Aorta (tissue), 5 donors: ENCODE results near the gene LYPLA2. TPM values are rescaled to one million over a fixed set of nuclear protein-coding genes. Genes with fewer than 3 reads are reported as not detected.
A peak's percentile ranks its signal among the peaks of the same experiment; 100 is the strongest.

ENCODE experiments used
- ATAC-seq: fragments of 200-7000 bp; cut with Tn5 transposase; one replicate; pipeline ENCODE4 v1.9.1; 2022; ENCODE audit warnings: moderate library complexity; ENCODE audit not compliant: low FRiP score
- DNase-seq, 2 donors: peaks; one replicate each; pipeline ENCODE4 v3.0.0-alpha.2; 2020
- H3K27ac ChIP-seq, 2 donors: one replicate each; pipeline ENCODE4 v1.5.1; 2013; ENCODE audit warnings: low read length in 2 of 2, mild to moderate bottlenecking in 2 of 2, moderate library complexity in 2 of 2, control low read depth in 1 of 2, inconsistent platforms in 1 of 2, low read depth in 1 of 2
- H3K27me3 ChIP-seq, 2 donors: one replicate each; pipeline ENCODE4 v1.6.1; 2013; ENCODE audit warnings: control low read depth in 1 of 2, low read length in 1 of 2, mild to moderate bottlenecking in 1 of 2, moderate library complexity in 1 of 2; ENCODE audit not compliant: insufficient read depth in 2 of 2, control insufficient read depth in 1 of 2
- H3K36me3 ChIP-seq, 2 donors: one replicate each; pipeline ENCODE4 v1.6.1; 2013; ENCODE audit warnings: control low read depth in 1 of 2, low read length in 1 of 2, mild to moderate bottlenecking in 1 of 2; ENCODE audit not compliant: insufficient read depth in 2 of 2, control insufficient read depth in 1 of 2
- H3K4me1 ChIP-seq, 2 donors: one replicate each; pipeline ENCODE4 v1.6.1; 2013; ENCODE audit warnings: low read length in 2 of 2, control low read depth in 1 of 2, mild to moderate bottlenecking in 1 of 2, moderate library complexity in 1 of 2; ENCODE audit not compliant: insufficient read depth in 2 of 2, control insufficient read depth in 1 of 2
- H3K4me3 ChIP-seq, 2 donors: one replicate each; pipeline ENCODE4 v1.5.1; 2013; ENCODE audit warnings: low read length in 2 of 2, control low read depth in 1 of 2, mild to moderate bottlenecking in 1 of 2
- H3K9me3 ChIP-seq: one replicate; pipeline ENCODE4 v1.6.1; 2013; ENCODE audit warnings: mild to moderate bottlenecking, low read length; ENCODE audit not compliant: control insufficient read depth
- WGBS, 2 donors: extraction: QIAGEN DNeasy Blood & Tissue Kit; methylation state at CpG; one replicate each; pipeline ENCODE4 v1.1.7; 2013; 5-methylcytosine and 5-hydroxymethylcytosine counted together
- intact Hi-C, 2 donors: fragments of 100-400 bp; cut with DNase I; formaldehyde crosslinking; loops; one replicate each; pipeline versions ENCODE4 v1.14.2 to v1.15.0; 2022
- long read RNA-seq, 2 donors: library from polyadenylated mRNA; unstranded; transcript quantifications; one replicate each; pipeline ENCODE4 v2.0.0, GENCODE V29; 2020 to 2021
- polyA plus RNA-seq, 2 donors: library from polyadenylated mRNA; stranded (reverse); fragments of 200-250 nt; gene quantifications; one replicate each; pipeline ENCODE4 v1.2.3, GENCODE V29; 2013
- total RNA-seq, 2 donors: library from RNA; stranded (reverse); fragmentation: NEBNext Ultra II Directional; extraction: Animal tissue kit (Norgen Biotek cat#: 25700); gene quantifications; one replicate each; pipeline ENCODE4 v1.2.1, GENCODE V29; 2021
- donor health status: healthy with polysubstance abuse.
- donor health status: Bipolar disorder and iron deficiency.
- donor health status: DM: no; HTN: no; CAD: no.
- donor health status: DM: no; HTN: no; CAD: no.
- donor health status: DM: yes; HTN: yes; CAD: no.

Gene LYPLA2
- total RNA-seq = 10 to 100 TPM; 30.0 to 31.2 TPM
- 10 to 100 TPM; 17.3 to 32.5 TPM for polyA plus RNA-seq
- long read RNA-seq, donor 1, transcript LYPLA2-205 (10 exons, 1,810 nt) = major isoform, 180 of 211 reads
- long read RNA-seq, donor 1, partial matches to known transcripts = 15 of 211 reads
- long read RNA-seq, donor 1, other reads (novel, unspliced or antisense) = 8 of 211 reads
- long read RNA-seq, donor 2, transcript LYPLA2-205 (10 exons, 1,810 nt) = major isoform, 27 of 32 reads
- long read RNA-seq, donor 2, partial matches to known transcripts = 3 of 32 reads
- long read RNA-seq, donor 2, other reads (novel, unspliced or antisense) = 1 of 32 reads

GRCh38 chr1:23790696-23791515, at the start of gene LYPLA2:
LYPLA2 (plus strand) TSS chr1:23791145; CDS start chr1:23792683, 1,538 bp downstream.
- H3K36me3 ChIP-seq = peaks cover 4 to 6% of the 10 kb centered on the region in 2 donors
- H3K27ac ChIP-seq = peak within 1 kb of the TSS in 1 of 2 donors; percentile 8
- 1% methylated on average over 47 of the region's 47 CpGs for WGBS, 2 donors
- intact Hi-C loops = no loop called here
- peak; percentile 91 for ATAC-seq
- no peaks in the 10 kb centered on the region for H3K27me3 ChIP-seq
- no peaks in the 10 kb centered on the region for H3K9me3 ChIP-seq
- no peaks in the 10 kb centered on the region for H3K4me1 ChIP-seq
- peak; percentile 96 to 99 for DNase-seq
- peak within 1 kb of the TSS; percentile 46 to 57 for H3K4me3 ChIP-seq

- Histone ChIP-seq H3K4me3 (no peak overlapping the region), H3K4me1 (peaks cover 2 to 3% of the 10 kb centered on the region in 2 donors), H3K27me3 (no peaks in the 10 kb centered on the region), H3K27ac (no peak overlapping the region), H3K36me3 (no peaks in the 10 kb centered on the region), H3K9me3 (no peaks in the 10 kb centered on the region)
- 83 to 87% methylated on average over 5 of the region's 5 CpGs for WGBS, 2 donors
- DNase-seq (no peak), ATAC-seq (no peak)
- intact Hi-C loops = loop anchor here in 1 of 2 donors (5.0 kb wide), 1 partner anchor 49 kb away; the partner anchor contains the start of gene RPL11
These were observed 49.3 kb upstream of the LYPLA2 start for GRCh38 chr1:23741609-23742008.

GRCh38 chr1:23742670-23743286, 48.2 kb upstream of the LYPLA2 start:
- no peaks in the 10 kb centered on the region for H3K27me3 ChIP-seq
- ATAC-seq = peak; percentile 51
- peak overlapping the region; percentile 33 to 53 for H3K27ac ChIP-seq
- H3K4me1 ChIP-seq = peaks cover 2 to 3% of the 10 kb centered on the region in 2 donors
- peak; percentile 51 to 81 for DNase-seq
- WGBS, 2 donors = 8 to 13% methylated on average over 20 to 28 of the region's 28 CpGs
- peak overlapping the region; percentile 85 to 87 for H3K4me3 ChIP-seq
- H3K9me3 ChIP-seq = no peaks in the 10 kb centered on the region
- no peaks in the 10 kb centered on the region for H3K36me3 ChIP-seq
- intact Hi-C loops = loop anchor here in 1 of 2 donors (5.0 kb wide), 1 partner anchor 50 kb away; the partner anchor contains the start of gene RPL11

- H3K27me3 ChIP-seq = no peaks in the 10 kb centered on the region
- peak within 1 kb of the TSS; percentile 53 to 78 for H3K27ac ChIP-seq
- peak; percentile 83 to 91 for DNase-seq
- intact Hi-C loops = loop anchor here in 1 of 2 donors (5.0 kb wide), 1 partner anchor 51 kb away; the partner anchor contains the start of gene RPL11
- H3K36me3 ChIP-seq = no peaks in the 10 kb centered on the region
- H3K9me3 ChIP-seq = no peaks in the 10 kb centered on the region
- WGBS, 2 donors = 0% methylated on average over 69 to 119 of the region's 119 CpGs
- H3K4me3 ChIP-seq = peak within 1 kb of the TSS; percentile 85 to 87
- H3K4me1 ChIP-seq = peaks cover 2 to 3% of the 10 kb centered on the region in 2 donors
- ATAC-seq = peak; percentile 93
These were observed 47.4 kb upstream of the LYPLA2 start, which contains the start of gene ELOA for GRCh38 chr1:23743287-23744152. ELOA (plus strand) TSS chr1:23743471; CDS start chr1:23743504, 33 bp downstream.

GRCh38 chr1:23745515-23745914, 45.4 kb upstream of the LYPLA2 start:
- Histone ChIP-seq H3K27me3 (no peaks in the 10 kb centered on the region), H3K27ac (no peak overlapping the region), H3K4me3 (no peak overlapping the region), H3K9me3 (no peaks in the 10 kb centered on the region), H3K36me3 (no peaks in the 10 kb centered on the region), H3K4me1 (peaks cover 2 to 3% of the 10 kb centered on the region in 2 donors)
- WGBS, 2 donors = 65% methylated on average over 1 of the region's 1 CpG
- no peak for DNase-seq
- intact Hi-C loops = no loop called here
- no peak for ATAC-seq

GRCh38 chr1:23748016-23748415, 42.9 kb upstream of the LYPLA2 start:
- H3K27ac ChIP-seq = no peak overlapping the region
- peaks cover 0 to 3% of the 10 kb centered on the region in 2 donors for H3K4me1 ChIP-seq
- DNase-seq = no peak
- intact Hi-C loops = no loop called here
- no peaks in the 10 kb centered on the region for H3K9me3 ChIP-seq
- no peak for ATAC-seq
- peaks cover 5 to 9% of the 10 kb centered on the region in 2 donors for H3K36me3 ChIP-seq
- no peak overlapping the region for H3K4me3 ChIP-seq
- WGBS, 2 donors = 74% methylated on average over 3 of the region's 3 CpGs
- no peaks in the 10 kb centered on the region for H3K27me3 ChIP-seq

- 50 to 63% methylated on average over 11 of the region's 11 CpGs for WGBS, 2 donors
- no peak for DNase-seq
These were observed 39.7 kb upstream of the LYPLA2 start for GRCh38 chr1:23751050-23751814.

More at GRCh38 chr1:23751050-23751814, 39.7 kb upstream of the LYPLA2 start:
- Histone ChIP-seq H3K36me3 (peaks cover 18 to 21% of the 10 kb centered on the region in 2 donors), H3K9me3 (no peaks in the 10 kb centered on the region), H3K4me3 (no peak overlapping the region), H3K4me1 (no peaks in the 10 kb centered on the region), H3K27me3 (no peaks in the 10 kb centered on the region), H3K27ac (no peak overlapping the region)
- intact Hi-C loops = no loop called here
- no peak for ATAC-seq
